ENCODE results near the gene OSTN.
"Not testable (repeated sequence)": the region's sequence is repeated elsewhere in the genome, so short reads cannot be mapped to it uniquely, and the experiment has no call there.

OSTN gene, protein sequence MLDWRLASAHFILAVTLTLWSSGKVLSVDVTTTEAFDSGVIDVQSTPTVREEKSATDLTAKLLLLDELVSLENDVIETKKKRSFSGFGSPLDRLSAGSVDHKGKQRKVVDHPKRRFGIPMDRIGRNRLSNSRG
- total RNA-seq = 0 reads per million in 2 donors

- DNase-seq = no peak
These were observed at the start of gene OSTN for GRCh38 chr3:191198932-191199331. TSS of gene OSTN (plus strand) at chr3:191199241. CDS start at chr3:191212533, 13,292 bp downstream.

- no peak for DNase-seq
These were observed 47.4 kb upstream of the OSTN start for GRCh38 chr3:191151653-191152052.

DNA sequence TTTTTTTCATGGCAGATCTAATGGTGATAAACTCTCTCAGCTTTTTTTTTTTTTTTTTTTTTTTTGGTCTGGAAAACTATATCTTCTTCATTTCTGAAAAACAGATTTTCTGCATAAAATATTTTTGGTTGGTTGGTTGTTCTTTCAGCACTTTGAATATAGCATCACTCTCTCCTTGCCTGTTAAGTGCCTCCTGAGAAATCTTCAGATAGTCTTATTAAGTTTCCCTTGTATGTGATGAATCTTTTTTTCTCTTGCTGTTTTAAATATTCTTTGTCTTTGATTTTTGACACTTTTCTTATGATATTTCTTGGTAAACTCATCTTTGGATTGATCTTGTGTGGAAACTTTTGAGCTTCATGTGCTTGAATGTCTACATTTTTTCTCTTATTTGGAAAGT is 44.2 kb upstream of the OSTN start:
- DNase-seq = no peak

DNA sequence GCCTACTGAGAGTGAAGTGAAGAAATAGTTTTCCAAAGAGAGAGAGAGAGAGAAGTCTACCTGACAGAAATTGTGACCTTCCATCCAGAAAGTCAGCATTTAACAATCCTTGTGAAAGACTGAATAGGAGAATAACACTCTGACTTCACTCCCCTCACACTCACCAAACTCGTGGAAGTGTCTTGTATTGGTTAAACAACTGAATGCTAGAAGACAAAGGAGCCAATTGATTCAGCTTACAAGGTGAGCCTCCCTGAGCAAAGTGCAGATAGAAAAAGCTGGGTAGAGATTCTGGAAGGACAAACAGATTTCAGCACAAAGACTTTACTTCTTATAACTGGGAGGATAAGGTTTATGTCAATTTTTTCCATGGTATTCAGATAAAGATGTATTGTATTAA is 40.8 kb upstream of the OSTN start:
- no peak for DNase-seq

DNA sequence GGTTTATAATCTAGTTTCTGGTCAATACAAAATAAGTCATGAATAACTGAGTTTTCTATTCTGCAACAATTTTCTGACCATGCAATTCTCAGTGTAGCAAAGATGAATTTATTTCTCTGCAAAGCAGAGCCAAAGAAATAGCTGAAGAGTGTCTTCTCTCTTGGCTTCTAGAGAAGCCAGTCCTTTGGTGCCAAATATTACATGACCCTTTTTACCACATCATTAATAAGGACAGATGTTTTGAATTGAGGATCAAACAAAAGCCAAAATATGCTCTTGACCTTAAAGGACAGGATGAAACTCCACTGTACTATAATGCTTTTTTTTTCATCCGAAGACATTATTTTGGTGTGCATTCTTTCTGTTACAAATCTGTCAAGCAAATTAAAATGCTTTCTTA is 40.2 kb upstream of the OSTN start:
- no peak for DNase-seq

DNA sequence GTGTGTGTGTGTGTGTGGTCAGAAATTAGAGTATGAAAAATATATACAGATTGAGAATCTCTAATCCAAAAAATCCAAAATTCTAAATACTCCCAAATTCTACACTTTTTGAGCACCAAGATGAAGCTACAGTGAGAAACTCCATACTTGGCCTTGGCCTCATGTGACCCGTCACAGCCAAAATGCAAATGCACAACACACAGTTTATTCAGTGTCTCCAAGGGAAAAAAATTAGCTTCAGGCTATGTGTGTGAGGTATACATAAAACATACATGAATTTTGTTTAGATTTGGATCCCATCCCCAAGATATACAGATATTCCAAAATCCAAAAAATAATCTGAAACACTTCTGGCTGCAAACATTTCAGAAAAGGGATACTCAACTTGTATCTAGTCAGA is 33.2 kb upstream of the OSTN start:
- no peak for DNase-seq

GRCh38 chr3:191166368-191166767 is 32.7 kb upstream of the OSTN start:
- no peak for DNase-seq

DNA sequence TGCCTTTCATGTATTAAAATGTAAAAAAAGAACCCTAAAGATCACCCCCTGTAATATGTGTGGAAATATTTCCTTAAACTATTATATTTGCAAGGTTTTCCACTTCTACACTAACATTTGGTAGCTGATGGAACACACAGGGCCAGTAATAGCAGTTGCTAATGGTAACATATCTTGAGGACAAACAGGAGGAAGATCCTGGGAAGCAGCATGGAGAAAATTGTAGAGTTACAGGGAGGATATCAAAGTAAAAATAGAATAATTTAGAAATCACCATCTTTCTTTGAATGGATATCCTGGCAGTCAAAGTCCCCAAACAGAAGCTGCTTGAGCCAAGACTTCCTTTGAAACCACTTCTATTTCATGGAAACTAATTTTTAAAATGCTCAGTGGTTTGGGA is 29.5 kb upstream of the OSTN start:
- DNase-seq = no peak

GRCh38 chr3:191170097-191170496 is 28.9 kb upstream of the OSTN start:
- DNase-seq = no peak

- no peak for DNase-seq
These were observed 23.9 kb upstream of the OSTN start for GRCh38 chr3:191175102-191175501.

DNA sequence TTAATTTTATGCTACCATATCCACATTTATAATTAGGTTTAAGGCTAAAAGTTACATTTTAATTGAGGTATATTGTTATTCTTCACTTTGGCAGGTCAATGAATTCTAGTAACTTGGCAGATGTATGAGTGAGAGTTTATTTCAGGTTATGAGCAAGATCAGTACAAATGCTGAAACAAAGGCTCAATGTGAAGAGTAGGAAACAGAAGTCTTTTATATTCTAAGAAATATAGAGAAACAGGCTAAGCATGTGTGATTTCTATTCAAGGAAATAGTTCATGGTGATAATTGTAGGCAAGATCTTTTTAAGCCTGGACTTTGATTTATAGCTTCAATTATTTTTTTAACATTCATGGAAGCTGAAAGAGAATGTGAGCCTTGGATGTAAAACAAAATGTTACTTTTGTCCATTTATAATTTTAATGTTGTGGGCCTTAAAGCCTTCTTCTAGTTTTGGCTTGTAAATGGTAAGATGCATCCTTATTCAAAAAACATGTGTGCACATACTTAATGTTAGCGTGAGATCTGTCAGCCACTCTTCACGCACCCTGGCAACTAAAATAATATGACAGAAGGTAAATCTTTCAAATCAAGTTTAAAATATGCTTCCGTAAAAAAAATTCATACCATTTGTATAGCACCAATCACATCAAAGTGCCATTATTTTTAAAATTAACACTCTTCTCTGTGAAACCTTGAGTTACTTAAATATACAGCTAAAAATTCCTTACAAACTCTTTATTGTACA is 22.8 kb upstream of the OSTN start:
- DNase-seq = no peak

DNA sequence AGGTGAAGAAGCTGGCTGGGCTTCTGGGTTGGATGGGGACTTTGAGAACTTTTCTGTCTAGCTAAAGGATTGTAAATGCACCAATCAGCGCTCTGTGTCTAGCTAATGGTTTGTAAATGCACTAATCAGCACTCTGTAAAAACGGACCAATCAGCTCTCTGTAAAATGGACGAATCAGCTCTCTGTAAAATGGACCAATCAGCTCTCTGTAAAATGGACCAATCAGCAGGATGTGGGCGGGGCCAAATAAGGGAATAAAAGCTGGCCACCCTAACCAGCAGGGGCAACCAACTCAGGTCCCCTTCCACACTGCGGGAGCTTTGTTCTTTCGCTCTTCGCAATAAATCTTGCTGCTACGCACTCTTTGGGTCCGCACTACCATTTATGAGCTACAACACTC is 13.7 kb upstream of the OSTN start:
- DNase-seq = not testable (repeated sequence)

GRCh38 chr3:191188246-191188645 is 10.8 kb upstream of the OSTN start:
- not testable (repeated sequence) for DNase-seq

DNA sequence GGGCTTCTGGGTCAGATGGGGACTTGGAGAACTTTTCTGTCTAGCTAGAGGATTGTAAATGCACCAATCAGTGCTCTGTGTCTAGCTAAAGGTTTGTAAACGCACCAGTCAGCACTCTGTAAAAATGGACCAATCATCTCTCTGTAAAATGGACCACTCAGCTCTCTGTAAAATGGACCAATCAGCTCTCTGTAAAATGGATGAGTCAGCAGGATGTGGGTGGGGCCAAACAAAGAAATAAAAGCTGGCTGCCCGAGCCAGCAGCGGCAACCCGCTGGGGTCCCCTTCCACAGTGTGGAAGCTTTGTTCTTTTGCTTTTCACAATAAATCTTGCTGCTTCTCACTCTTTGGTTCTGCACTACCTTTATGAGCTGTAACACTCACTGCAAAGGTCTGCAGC is 6.8 kb upstream of the OSTN start:
- not testable (repeated sequence) for DNase-seq

DNA sequence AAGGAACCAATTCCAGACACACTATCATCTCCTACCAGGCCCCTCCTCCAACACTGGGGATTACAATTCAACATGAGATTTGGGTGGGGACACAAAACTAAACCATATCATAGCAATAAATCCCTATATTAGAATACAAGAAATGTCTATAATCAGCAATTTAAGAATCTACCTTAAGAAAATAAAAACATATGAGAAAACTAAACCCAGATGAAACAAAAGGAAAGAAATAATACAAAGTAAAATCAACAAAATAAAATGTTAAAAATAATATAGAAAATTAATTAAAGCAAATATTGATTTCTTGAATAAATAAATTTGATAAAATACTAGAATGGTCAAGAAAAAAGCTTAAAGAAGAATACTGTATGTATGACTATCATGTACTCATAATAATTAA is 6.1 kb upstream of the OSTN start:
- DNase-seq = no peak

DNA sequence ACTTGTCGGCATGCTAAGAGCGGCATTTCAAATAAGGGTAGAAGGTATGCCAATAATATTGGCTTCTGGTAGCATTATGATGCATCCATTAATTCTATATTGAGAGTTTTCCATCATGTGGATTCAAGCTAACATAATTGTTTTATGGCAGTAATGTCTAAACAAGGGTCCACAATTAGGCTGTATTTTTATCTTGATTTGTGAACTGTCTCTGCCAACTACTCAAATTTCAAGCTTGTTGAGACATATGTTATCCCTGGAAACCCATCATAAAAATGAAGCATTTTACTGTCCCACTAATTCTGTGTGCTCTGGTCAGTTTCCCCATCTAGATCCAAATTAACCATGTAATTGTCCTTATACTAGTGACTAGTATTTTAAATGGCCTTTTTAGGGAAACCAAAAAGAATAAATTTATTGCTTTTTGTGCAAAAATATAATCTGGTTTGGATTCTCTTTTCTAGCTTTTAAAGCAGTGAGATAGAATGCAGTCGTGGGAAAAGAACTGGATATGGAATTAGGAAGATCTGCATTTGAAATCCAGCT is 1.2 kb upstream of the OSTN start:
- DNase-seq = no peak

GRCh38 chr3:191198480-191198879 is 561 bp upstream of the OSTN start:
- DNase-seq = no peak

DNA sequence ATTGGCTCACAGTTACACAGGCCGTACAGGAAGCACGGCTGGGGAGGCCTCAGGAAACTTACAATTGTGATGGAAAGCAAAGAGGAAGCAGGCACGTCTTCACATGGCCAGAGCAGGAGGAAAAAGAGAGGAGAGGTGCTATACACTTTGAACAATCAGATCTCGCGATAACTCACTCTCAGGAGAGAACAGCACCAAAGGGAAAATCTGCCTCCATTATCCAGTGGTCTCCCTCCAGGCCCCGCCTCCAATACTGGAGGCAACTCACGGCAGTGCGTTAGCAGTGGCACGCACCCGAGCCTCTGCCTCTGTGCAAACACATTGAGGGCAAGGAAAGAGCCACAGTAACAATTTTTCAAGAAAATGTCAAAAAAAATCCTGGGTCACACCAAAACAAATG is 11.0 kb downstream of the OSTN start:
- no peak for DNase-seq

GRCh38 chr3:191216510-191216909 is 17.5 kb downstream of the OSTN start:
- DNase-seq = no peak

DNA sequence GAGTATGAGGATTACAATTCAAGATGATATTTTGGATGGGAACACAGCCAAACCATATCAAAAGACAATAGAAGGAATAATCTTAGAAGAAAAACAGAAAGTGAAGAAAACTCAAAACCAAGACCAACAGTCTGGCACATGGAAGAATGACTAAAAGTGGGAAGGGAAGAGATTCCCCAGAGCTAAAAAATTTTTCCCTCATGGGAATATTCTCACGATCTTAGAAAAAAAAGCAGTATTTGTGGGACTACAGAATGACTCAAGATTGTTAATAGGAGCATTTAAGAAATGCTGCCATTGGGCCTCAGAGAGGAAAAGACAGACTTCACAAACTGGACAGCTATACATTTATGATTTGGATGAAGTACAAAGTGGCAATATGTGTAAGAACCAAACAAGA is 18.3 kb downstream of the OSTN start:
- DNase-seq = no peak

GRCh38 chr3:191220908-191221307 is 21.9 kb downstream of the OSTN start:
- DNase-seq = no peak

- DNase-seq = no peak
These were observed 22.6 kb downstream of the OSTN start for GRCh38 chr3:191221638-191222037.

DNA sequence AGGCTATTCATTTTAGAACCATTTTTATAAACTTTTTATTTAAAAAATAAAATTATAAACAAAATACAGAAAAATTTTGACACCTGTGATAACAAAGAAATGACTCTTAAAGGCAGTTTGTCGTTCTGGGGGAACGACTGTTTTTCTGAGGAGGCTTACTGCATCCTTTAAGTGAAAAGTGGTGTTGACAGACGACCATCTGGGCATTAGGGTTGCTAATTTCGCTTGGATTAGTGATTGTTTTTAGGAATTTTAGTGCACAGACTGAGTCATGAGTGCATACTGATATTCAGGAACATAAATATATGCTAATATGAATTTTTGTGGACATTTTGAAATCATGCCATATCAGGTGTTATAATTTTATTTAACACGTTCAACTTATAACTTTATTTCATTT is 28.5 kb downstream of the OSTN start:
- no peak for DNase-seq

DNA sequence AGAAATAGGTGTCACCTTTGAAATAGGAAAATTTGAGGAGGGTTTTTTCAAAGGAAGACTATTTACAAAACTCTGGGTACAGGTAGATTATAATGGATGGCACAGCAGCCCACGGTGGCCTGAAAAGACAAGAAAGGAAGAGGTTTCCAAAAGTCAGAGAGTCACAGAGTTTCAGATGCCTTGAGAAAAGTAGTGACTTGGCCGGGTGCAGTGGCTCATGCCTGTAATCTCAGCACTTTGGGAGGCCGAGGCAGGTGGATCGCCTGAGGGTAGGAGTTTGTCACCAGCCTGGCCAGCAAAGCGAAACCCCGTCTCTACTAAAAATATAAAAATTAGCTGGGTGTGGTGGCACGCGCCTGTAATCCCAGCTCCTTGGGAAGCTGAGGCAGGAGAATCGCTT is 35.2 kb downstream of the OSTN start:
- no peak for DNase-seq

Data from T-helper 2 cell (primary cell).